Esophagus muscularis mucosa (tissue), 3 donors: Measurements from ENCODE around the gene ATPAF2.

Source experiments
- CTCF ChIP-seq, 3 experiments: fragments of 200-600 bp in 2 of 3; fragments of 450-650 bp in 1 of 3; sonication (generic) in 2 of 3; IDR thresholded peaks; one replicate each; pipeline ENCODE4 v1.5.1; 2017 to 2019; ENCODE audit warnings: antibody characterized with exemption in 3 of 3, mild to moderate bottlenecking in 2 of 3, moderate library complexity in 1 of 3
- POLR2A ChIP-seq: fragments of 450-650 bp; IDR thresholded peaks from one replicate; pipeline ENCODE4 v1.6.1; 2017; ENCODE audit warnings: antibody characterized with exemption, moderate library complexity, mild to moderate bottlenecking, low read depth

- no peak for TF ChIP-seq POLR2A
- TF ChIP-seq CTCF (IDR thresholded peaks at IDR 0.05): no peak
Measured at GRCh38 chr17:18044609-18045008, 5.6 kb upstream of the ATPAF2 start.
